HepG2 (cell line): ENCODE data around the gene TAF11L2. TPM values are rescaled to one million over a fixed set of nuclear protein-coding genes. Genes with fewer than 3 reads are reported as not detected.

Experiments
- BRCA1 ChIP-seq: sonication (generic); formaldehyde crosslinking; IDR thresholded peaks from 2 replicates; pipeline ENCODE4 v1.4.0; 2020; ENCODE audit warnings: missing genetic modification reagents
- DNMT1 ChIP-seq: sonication (generic); formaldehyde crosslinking; IDR thresholded peaks from 2 replicates; pipeline ENCODE4 v1.5.1; 2020; ENCODE audit warnings: mild to moderate bottlenecking, missing genetic modification reagents
- KDM4B ChIP-seq: sonication (generic); formaldehyde crosslinking; IDR thresholded peaks from 2 replicates; pipeline ENCODE4 v1.4.0; 2020; ENCODE audit warnings: missing genetic modification reagents
- MAF1 ChIP-seq: sonication (generic); formaldehyde crosslinking; IDR thresholded peaks from 2 replicates; pipeline ENCODE4 v1.5.0; 2020; ENCODE audit warnings: missing genetic modification reagents, borderline replicate concordance
- MAFK ChIP-seq, 2 experiments: IDR thresholded peaks in 1 of 2; conservative IDR thresholded peaks in 1 of 2; 2 replicates each; pipeline ENCODE4 v1.6.1; 2011; ENCODE audit warnings: improper control_type of control experiment in 2 of 2, low read length in 2 of 2
- SRSF9 ChIP-seq: fragments of 200-400 bp; formaldehyde crosslinking; IDR thresholded peaks from 2 replicates; pipeline ENCODE4 v1.6.1; 2018; ENCODE audit warnings: borderline replicate concordance, mild to moderate bottlenecking, low read depth, low read length; ENCODE audit not compliant: insufficient read depth, poor library complexity, severe bottlenecking
- XBP1 ChIP-seq: sonication (generic); formaldehyde crosslinking; IDR thresholded peaks from 2 replicates; pipeline ENCODE4 v1.5.0; 2020; ENCODE audit warnings: missing genetic modification reagents
- ZNF782 ChIP-seq: sonication (generic); formaldehyde crosslinking; IDR thresholded peaks from 2 replicates; pipeline ENCODE4 v1.4.0; 2020; ENCODE audit warnings: missing genetic modification reagents, mild to moderate bottlenecking, borderline replicate concordance
- ZNF841 ChIP-seq: sonication (generic); formaldehyde crosslinking; IDR thresholded peaks from 2 replicates; pipeline ENCODE4 v1.8.1; 2023; ENCODE audit warnings: missing genetic modification reagents, borderline replicate concordance
- polyA plus RNA-seq, 8 experiments: library from polyadenylated mRNA; depleted of rRNA in 3 of 8; stranded (reverse) in 7 of 8; unstranded in 1 of 8; fragments of >200 nt; fragmentation: Illumina TruSeq in 4 of 8; extraction: Trizol in 4 of 8; gene quantifications; 2 replicates each; pipeline versions ENCODE4 v1.2.1 to v1.2.3, GENCODE V29; 2011 to 2016; ENCODE audit warnings: low read depth in 4 of 8, missing spikeins in 1 of 8, mixed read lengths in 1 of 8; ENCODE audit not compliant: insufficient read depth in 1 of 8
- total RNA-seq, 5 experiments: library from RNA; depleted of rRNA; stranded (reverse); fragments of >200 nt; fragmentation: Illumina TruSeq; extraction: Trizol; gene quantifications; 2 replicates each; pipeline ENCODE4 v1.2.3, GENCODE V29; 2016; ENCODE audit warnings: low read depth in 1 of 5
- TF ChIP-seq, protein P1 (sequence below): sonication (generic); formaldehyde crosslinking; IDR thresholded peaks from 2 replicates; pipeline ENCODE4 v1.4.0; 2020; ENCODE audit warnings: missing genetic modification reagents, borderline replicate concordance
- TF ChIP-seq, protein P2 (sequence below): sonication (generic); formaldehyde crosslinking; IDR thresholded peaks from 2 replicates; pipeline ENCODE4 v1.9.0; 2021; ENCODE audit warnings: missing genetic modification reagents, borderline replicate concordance
- TF ChIP-seq, protein P3 (sequence below): sonication (generic); formaldehyde crosslinking; IDR thresholded peaks from 2 replicates; pipeline ENCODE4 v1.5.0; 2020; ENCODE audit warnings: mild to moderate bottlenecking, low read depth, missing genetic modification reagents, borderline replicate concordance
- TF ChIP-seq, protein P4 (sequence below): sonication (generic); formaldehyde crosslinking; IDR thresholded peaks from 2 replicates; pipeline ENCODE4 v1.4.0; 2020; ENCODE audit warnings: mild to moderate bottlenecking, low read depth, missing genetic modification reagents
- TF ChIP-seq, protein P5 (sequence below): sonication (generic); formaldehyde crosslinking; IDR thresholded peaks from 2 replicates; pipeline ENCODE4 v1.4.0; 2020; ENCODE audit warnings: missing genetic modification reagents
- TF ChIP-seq, protein P6 (sequence below): sonication (generic); formaldehyde crosslinking; IDR thresholded peaks from 2 replicates; pipeline ENCODE4 v1.5.0; 2020; ENCODE audit warnings: missing genetic modification reagents
- TF ChIP-seq, protein P7 (sequence below): sonication (generic); formaldehyde crosslinking; conservative IDR thresholded peaks from 2 replicates; pipeline ENCODE4 v1.8.1; 2023; ENCODE audit warnings: missing genetic modification reagents

The TAF11L2 gene
- total and polyA plus RNA-seq, 2 of the 13 experiments (the other 11 are each of a cell fraction or from before 2014, with no cell fraction given), result not detected

DNA sequence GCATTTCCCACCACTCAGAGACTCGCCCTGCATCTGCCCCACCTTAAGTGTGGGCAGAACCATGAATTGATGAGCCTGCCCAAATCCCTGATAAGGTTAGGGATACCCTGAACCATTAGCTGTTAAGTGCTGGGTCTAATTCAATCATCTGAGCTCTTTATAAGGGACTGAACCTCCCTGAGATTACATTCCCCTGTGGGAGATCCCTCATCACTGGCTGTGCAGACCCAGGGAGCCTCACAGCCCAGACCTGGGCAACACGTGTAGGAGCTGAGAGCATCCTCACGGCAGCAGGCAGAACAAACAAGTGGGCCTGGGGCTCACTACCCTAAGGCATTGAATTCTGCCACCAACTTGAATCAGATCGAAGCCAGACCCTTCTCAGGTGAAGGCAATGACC lies 585 bp upstream of the TAF11L2 start (continued):
- TF ChIP-seq SRSF9, result no peak
- no peak for TF ChIP-seq BRCA1
- TF ChIP-seq, protein P1, sequence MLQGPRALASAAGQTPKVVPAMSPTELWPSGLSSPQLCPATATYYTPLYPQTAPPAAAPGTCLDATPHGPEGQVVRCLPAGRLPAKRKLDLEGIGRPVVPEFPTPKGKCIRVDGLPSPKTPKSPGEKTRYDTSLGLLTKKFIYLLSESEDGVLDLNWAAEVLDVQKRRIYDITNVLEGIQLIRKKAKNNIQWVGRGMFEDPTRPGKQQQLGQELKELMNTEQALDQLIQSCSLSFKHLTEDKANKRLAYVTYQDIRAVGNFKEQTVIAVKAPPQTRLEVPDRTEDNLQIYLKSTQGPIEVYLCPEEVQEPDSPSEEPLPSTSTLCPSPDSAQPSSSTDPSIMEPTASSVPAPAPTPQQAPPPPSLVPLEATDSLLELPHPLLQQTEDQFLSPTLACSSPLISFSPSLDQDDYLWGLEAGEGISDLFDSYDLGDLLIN (CRISPR knock-in tag), result no peak
- TF ChIP-seq XBP1 (CRISPR knock-in tag), result no peak
- TF ChIP-seq, protein P2, sequence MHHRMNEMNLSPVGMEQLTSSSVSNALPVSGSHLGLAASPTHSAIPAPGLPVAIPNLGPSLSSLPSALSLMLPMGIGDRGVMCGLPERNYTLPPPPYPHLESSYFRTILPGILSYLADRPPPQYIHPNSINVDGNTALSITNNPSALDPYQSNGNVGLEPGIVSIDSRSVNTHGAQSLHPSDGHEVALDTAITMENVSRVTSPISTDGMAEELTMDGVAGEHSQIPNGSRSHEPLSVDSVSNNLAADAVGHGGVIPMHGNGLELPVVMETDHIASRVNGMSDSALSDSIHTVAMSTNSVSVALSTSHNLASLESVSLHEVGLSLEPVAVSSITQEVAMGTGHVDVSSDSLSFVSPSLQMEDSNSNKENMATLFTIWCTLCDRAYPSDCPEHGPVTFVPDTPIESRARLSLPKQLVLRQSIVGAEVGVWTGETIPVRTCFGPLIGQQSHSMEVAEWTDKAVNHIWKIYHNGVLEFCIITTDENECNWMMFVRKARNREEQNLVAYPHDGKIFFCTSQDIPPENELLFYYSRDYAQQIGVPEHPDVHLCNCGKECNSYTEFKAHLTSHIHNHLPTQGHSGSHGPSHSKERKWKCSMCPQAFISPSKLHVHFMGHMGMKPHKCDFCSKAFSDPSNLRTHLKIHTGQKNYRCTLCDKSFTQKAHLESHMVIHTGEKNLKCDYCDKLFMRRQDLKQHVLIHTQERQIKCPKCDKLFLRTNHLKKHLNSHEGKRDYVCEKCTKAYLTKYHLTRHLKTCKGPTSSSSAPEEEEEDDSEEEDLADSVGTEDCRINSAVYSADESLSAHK (CRISPR knock-in tag), result no peak
- TF ChIP-seq, protein P3, sequence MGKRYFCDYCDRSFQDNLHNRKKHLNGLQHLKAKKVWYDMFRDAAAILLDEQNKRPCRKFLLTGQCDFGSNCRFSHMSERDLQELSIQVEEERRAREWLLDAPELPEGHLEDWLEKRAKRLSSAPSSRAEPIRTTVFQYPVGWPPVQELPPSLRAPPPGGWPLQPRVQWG (CRISPR knock-in tag), result no peak
- TF ChIP-seq, protein P4, sequence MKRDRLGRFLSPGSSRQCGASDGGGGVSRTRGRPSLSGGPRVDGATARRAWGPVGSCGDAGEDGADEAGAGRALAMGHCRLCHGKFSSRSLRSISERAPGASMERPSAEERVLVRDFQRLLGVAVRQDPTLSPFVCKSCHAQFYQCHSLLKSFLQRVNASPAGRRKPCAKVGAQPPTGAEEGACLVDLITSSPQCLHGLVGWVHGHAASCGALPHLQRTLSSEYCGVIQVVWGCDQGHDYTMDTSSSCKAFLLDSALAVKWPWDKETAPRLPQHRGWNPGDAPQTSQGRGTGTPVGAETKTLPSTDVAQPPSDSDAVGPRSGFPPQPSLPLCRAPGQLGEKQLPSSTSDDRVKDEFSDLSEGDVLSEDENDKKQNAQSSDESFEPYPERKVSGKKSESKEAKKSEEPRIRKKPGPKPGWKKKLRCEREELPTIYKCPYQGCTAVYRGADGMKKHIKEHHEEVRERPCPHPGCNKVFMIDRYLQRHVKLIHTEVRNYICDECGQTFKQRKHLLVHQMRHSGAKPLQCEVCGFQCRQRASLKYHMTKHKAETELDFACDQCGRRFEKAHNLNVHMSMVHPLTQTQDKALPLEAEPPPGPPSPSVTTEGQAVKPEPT (CRISPR knock-in tag), result no peak
- TF ChIP-seq MAF1 (CRISPR knock-in tag), result no peak
- TF ChIP-seq KDM4B, result no peak
- TF ChIP-seq DNMT1, result no peak
- TF ChIP-seq, protein P5, sequence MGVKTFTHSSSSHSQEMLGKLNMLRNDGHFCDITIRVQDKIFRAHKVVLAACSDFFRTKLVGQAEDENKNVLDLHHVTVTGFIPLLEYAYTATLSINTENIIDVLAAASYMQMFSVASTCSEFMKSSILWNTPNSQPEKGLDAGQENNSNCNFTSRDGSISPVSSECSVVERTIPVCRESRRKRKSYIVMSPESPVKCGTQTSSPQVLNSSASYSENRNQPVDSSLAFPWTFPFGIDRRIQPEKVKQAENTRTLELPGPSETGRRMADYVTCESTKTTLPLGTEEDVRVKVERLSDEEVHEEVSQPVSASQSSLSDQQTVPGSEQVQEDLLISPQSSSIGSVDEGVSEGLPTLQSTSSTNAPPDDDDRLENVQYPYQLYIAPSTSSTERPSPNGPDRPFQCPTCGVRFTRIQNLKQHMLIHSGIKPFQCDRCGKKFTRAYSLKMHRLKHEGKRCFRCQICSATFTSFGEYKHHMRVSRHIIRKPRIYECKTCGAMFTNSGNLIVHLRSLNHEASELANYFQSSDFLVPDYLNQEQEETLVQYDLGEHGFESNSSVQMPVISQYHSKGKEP, result no peak
- TF ChIP-seq MAFK (conservative IDR thresholded peaks at IDR 0.05 in 1 of 2, IDR thresholded peaks at IDR 0.05 in 1 of 2; ENCODE audit: low read length in 2 of 2), result no peak
- no peak for TF ChIP-seq ZNF841
- no peak for TF ChIP-seq ZNF782
- TF ChIP-seq, protein P6, sequence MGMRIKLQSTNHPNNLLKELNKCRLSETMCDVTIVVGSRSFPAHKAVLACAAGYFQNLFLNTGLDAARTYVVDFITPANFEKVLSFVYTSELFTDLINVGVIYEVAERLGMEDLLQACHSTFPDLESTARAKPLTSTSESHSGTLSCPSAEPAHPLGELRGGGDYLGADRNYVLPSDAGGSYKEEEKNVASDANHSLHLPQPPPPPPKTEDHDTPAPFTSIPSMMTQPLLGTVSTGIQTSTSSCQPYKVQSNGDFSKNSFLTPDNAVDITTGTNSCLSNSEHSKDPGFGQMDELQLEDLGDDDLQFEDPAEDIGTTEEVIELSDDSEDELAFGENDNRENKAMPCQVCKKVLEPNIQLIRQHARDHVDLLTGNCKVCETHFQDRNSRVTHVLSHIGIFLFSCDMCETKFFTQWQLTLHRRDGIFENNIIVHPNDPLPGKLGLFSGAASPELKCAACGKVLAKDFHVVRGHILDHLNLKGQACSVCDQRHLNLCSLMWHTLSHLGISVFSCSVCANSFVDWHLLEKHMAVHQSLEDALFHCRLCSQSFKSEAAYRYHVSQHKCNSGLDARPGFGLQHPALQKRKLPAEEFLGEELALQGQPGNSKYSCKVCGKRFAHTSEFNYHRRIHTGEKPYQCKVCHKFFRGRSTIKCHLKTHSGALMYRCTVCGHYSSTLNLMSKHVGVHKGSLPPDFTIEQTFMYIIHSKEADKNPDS (CRISPR knock-in tag), result no peak
- TF ChIP-seq, protein P7, sequence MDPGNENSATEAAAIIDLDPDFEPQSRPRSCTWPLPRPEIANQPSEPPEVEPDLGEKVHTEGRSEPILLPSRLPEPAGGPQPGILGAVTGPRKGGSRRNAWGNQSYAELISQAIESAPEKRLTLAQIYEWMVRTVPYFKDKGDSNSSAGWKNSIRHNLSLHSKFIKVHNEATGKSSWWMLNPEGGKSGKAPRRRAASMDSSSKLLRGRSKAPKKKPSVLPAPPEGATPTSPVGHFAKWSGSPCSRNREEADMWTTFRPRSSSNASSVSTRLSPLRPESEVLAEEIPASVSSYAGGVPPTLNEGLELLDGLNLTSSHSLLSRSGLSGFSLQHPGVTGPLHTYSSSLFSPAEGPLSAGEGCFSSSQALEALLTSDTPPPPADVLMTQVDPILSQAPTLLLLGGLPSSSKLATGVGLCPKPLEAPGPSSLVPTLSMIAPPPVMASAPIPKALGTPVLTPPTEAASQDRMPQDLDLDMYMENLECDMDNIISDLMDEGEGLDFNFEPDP (CRISPR knock-in tag), result no peak
